ENCODE data around the gene ABHD17C.

The ABHD17C gene

DNA sequence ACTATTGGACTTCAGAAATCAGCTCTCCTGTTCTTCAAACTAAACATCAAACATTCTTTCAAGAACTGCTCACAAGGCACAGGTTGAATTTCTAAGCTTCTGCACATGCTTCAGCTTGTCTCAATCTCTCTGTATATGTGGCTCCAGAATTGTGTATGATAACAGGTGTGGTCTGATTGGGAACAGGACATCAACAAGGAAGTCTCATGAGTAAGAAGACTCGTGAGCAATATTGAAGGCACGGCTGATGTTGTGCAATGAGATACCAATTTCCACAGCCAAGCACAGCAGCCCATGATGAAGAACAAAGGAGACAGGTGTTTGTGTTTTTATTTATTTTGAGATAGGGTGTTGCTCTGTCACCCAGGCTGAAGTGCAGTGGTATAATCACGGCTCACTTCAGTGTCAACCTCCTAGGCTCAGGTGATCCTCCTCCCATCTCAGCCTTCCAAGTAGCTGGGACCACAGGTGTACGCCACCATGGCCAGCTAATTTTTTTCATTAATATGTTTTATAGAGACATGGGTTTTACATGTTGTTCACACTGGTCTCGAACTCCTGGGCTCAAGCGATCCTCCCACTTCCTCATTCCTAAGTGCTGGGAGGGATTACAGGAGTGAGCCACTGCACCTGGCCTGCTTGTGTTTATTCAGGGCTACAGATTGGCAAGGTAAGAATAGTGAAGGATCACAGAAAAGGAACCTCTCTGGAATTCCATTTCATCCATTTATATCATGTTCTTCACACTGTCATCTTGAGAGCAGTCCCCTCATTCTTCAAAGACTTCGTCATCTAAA, 32.2 kb upstream of the ABHD17C start:
- DNase-seq (ENCODE audit: low read depth) = no peak
- in situ Hi-C loops (cut with HindIII; ENCODE audit: low sequenced_read_pairs) = no loop called here
- no peak overlapping the region for H3K4me3 ChIP-seq (ENCODE audit: low read depth, low read length)
- TF ChIP-seq CTCF (IDR thresholded peaks at IDR 0.05; ENCODE audit: low read depth, low read length, missing control alignments) = no peak

- no peak for DNase-seq (ENCODE audit: low read depth)
- no peak overlapping the region for H3K4me3 ChIP-seq (ENCODE audit: low read depth, low read length)
- TF ChIP-seq CTCF (IDR thresholded peaks at IDR 0.05; ENCODE audit: low read depth, low read length, missing control alignments) = no peak
- in situ Hi-C loops (cut with HindIII; ENCODE audit: low sequenced_read_pairs) = loop anchor here (5.0 kb wide), 1 partner anchor 38 kb away; no protein-coding TSS in a partner anchor
These were observed 30.0 kb upstream of the ABHD17C start for GRCh38 chr15:80665151-80665550.

DNA sequence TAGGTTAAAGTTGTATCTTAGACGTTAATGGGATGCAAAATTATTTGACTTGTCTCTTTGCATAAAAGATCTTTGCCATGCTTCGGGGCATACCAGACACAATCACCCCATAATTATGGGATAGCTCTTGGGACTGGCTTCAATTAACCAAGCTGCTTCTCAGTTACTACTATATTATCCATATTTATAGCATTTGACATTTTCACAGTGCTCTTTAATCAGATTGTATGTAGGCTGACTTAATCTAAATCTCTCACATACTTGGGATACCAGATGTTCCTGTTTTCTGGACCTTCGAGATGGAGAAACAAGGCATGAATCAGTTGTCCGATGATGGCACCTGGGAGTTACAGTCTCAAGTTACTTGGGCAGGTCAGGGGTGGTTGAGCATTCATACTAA, 27.2 kb upstream of the ABHD17C start:
- no peak for TF ChIP-seq CTCF (IDR thresholded peaks at IDR 0.05; ENCODE audit: low read depth, low read length, missing control alignments)
- DNase-seq (ENCODE audit: low read depth) = no peak
- in situ Hi-C loops (cut with HindIII; ENCODE audit: low sequenced_read_pairs) = loop anchor here (5.0 kb wide), 1 partner anchor 41 kb away; no protein-coding TSS in a partner anchor
- H3K4me3 ChIP-seq (ENCODE audit: low read depth, low read length) = no peak overlapping the region

DNA sequence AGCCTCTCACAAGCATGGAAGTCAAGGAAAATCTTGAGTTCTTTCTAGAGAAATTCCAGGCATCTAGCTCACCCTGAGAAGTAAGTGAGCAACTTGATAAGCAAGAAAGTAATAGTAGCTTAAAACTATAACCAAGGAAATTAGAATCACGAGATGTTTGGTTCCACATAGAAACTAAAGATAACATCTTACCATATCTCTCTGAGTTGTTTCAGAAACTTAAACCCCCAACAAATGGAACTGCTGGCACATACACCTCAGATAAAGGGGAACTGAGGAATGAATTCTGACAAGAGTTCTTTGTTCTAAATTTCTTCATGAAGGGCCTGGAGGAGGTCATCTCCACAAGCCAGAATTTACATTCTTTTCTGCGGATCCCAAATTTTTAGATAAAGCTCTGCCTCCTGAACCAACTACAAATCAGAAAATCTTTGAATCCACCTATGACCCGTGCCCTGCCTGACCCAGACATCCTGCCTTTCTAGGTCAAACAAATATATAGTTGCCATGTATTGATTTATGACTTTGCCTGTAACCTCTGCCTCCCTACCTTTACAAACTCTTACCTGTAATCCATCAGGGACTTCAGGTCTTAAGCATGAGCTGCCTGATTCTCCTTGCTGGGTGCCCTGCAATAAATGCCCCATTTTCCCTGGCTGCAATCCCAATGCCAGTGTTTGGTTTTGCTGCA, 26.4 kb upstream of the ABHD17C start:
- no peak for TF ChIP-seq CTCF (IDR thresholded peaks at IDR 0.05; ENCODE audit: low read depth, low read length, missing control alignments)
- no peak overlapping the region for H3K4me3 ChIP-seq (ENCODE audit: low read depth, low read length)
- no peak for DNase-seq (ENCODE audit: low read depth)
- in situ Hi-C loops (cut with HindIII; ENCODE audit: low sequenced_read_pairs) = loop anchor here (5.0 kb wide), 1 partner anchor 41 kb away; no protein-coding TSS in a partner anchor

DNA sequence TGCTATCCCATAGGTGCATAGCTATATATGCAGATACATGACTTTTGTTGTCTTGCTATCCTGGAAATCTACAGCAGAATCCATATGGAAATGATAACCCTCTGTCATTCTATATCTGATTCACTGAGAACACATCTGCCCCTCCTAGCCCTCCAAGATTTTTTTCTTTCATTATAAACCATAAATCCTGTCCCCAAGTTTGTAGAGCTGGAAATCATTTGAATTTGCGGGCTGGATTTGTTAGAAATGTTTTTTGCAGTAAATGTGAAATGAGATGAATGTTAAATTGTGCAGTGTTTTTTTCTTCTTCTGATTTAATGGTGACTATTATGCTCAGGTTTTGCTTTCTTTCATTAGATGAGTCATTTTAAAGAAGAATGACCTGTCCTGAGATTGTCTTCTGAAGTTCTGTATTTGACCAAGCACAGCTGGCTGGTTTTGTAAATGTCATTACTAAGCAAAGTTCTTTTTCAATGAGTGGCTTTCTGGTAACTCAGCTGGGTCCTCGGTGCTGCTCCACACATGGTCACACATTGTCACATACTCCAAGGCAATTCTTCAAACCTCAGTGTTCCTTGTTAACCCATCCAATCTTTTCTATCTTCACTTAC, 25.3 kb upstream of the ABHD17C start:
- no peak for DNase-seq (ENCODE audit: low read depth)
- H3K4me3 ChIP-seq (ENCODE audit: low read depth, low read length) = no peak overlapping the region
- no peak for TF ChIP-seq CTCF (IDR thresholded peaks at IDR 0.05; ENCODE audit: low read depth, low read length, missing control alignments)
- in situ Hi-C loops (cut with HindIII; ENCODE audit: low sequenced_read_pairs) = loop anchor here (5.0 kb wide), 1 partner anchor 42 kb away; no protein-coding TSS in a partner anchor

GRCh38 chr15:80673561-80674244, 21.4 kb upstream of the ABHD17C start:
- DNase-seq (ENCODE audit: low read depth) = no peak
- TF ChIP-seq CTCF (IDR thresholded peaks at IDR 0.05; ENCODE audit: low read depth, low read length, missing control alignments) = no peak
- H3K4me3 ChIP-seq (ENCODE audit: low read depth, low read length) = no peak overlapping the region
- in situ Hi-C loops (cut with HindIII; ENCODE audit: low sequenced_read_pairs) = no loop called here
